SK-N-MC (cell line): ENCODE data around the gene ZNF831.

ENCODE experiments used
- DNase-seq: peaks from one replicate; pipeline ENCODE4 v3.0.0-alpha.2; 2011; ENCODE audit warnings: low read depth, low spot score
- H3K27ac ChIP-seq: fragments of 200-600 bp; sonication (generic); 2 replicates; pipeline ENCODE4 v1.5.1; 2016; ENCODE audit warnings: mixed run types
- H3K36me3 ChIP-seq: fragments of 200-600 bp; sonication (generic); 2 replicates; pipeline ENCODE4 v1.6.1; 2017; ENCODE audit warnings: antibody characterized with exemption, low read length, mixed read lengths; ENCODE audit not compliant: insufficient read depth
- H3K4me3 ChIP-seq: fragments of 200-600 bp; sonication (generic); 2 replicates; pipeline ENCODE4 v1.5.1; 2016
- H3K9ac ChIP-seq: fragments of 200-600 bp; sonication (generic); 2 replicates; pipeline ENCODE4 v1.8.0; 2017; ENCODE audit warnings: mixed run types, mixed read lengths; ENCODE audit not compliant: insufficient read length
- H3K9me3 ChIP-seq: fragments of 200-600 bp; sonication (generic); 2 replicates; pipeline ENCODE4 v1.6.1; 2017; ENCODE audit warnings: low read depth, mild to moderate bottlenecking, antibody characterized with exemption, low read length, moderate library complexity, mixed read lengths
- EZH2 ChIP-seq: fragments of 200-600 bp; sonication (generic); IDR thresholded peaks from one replicate; pipeline ENCODE4 v1.6.1; 2017; ENCODE audit warnings: antibody characterized with exemption
- FOXP2 ChIP-seq: optimal IDR thresholded peaks from 2 replicates; pipeline ENCODE3; 2011; ENCODE audit warnings: mild to moderate bottlenecking, moderate library complexity; ENCODE audit not compliant: insufficient read depth; ENCODE audit errors: extremely low read length, control extremely low read depth
- POLR2AphosphoS5 ChIP-seq: IDR thresholded peaks from 2 replicates; pipeline ENCODE4 v1.6.1; 2012; ENCODE audit warnings: mild to moderate bottlenecking, low read depth, low read length, borderline replicate concordance

ZNF831 gene

GRCh38 chr20:59159493-59160376, 3.9 kb upstream of the ZNF831 start:
- Histone ChIP-seq H3K27ac (no peak overlapping the region), H3K9ac (no peak overlapping the region), H3K4me3 (no peak overlapping the region), H3K9me3 (no peaks in the 10 kb centered on the region), H3K36me3 (no peaks in the 10 kb centered on the region)
- no peak for DNase-seq
- TF ChIP-seq POLR2AphosphoS5 (no peak), FOXP2 (no peak), EZH2 (no peak)

- TF ChIP-seq FOXP2 = no peak
- TF ChIP-seq POLR2AphosphoS5 = no peak
- no peak for TF ChIP-seq EZH2
- no peak overlapping the region for H3K27ac ChIP-seq
Measured at GRCh38 chr20:59160389-59161115, 3.1 kb upstream of the ZNF831 start.

GRCh38 chr20:59161721-59162120, 1.9 kb upstream of the ZNF831 start:
- Histone ChIP-seq H3K9ac (no peak overlapping the region), H3K9me3 (no peaks in the 10 kb centered on the region), H3K27ac (no peak overlapping the region), H3K36me3 (no peaks in the 10 kb centered on the region), H3K4me3 (no peak overlapping the region)
- TF ChIP-seq EZH2 (no peak), POLR2AphosphoS5 (no peak), FOXP2 (no peak)
- no peak for DNase-seq

More at GRCh38 chr20:59160389-59161115, 3.1 kb upstream of the ZNF831 start:
- Histone ChIP-seq H3K9ac (no peak overlapping the region), H3K9me3 (no peaks in the 10 kb centered on the region), H3K4me3 (no peak overlapping the region), H3K36me3 (no peaks in the 10 kb centered on the region)
- DNase-seq = no peak

- Histone ChIP-seq H3K36me3 (no peaks in the 10 kb centered on the region), H3K4me3 (no peak overlapping the region), H3K9ac (no peak overlapping the region), H3K27ac (no peak overlapping the region), H3K9me3 (no peaks in the 10 kb centered on the region)
- no peak for DNase-seq
- TF ChIP-seq FOXP2 (no peak), EZH2 (no peak), POLR2AphosphoS5 (no peak)
Measured at GRCh38 chr20:59164686-59165391, 1.2 kb downstream of the ZNF831 start.

GRCh38 chr20:59165396-59165795, 1.8 kb downstream of the ZNF831 start:
- no peak overlapping the region for H3K4me3 ChIP-seq
- no peak overlapping the region for H3K27ac ChIP-seq
- TF ChIP-seq FOXP2 = no peak
- no peak for TF ChIP-seq POLR2AphosphoS5
- TF ChIP-seq EZH2 = no peak
- no peaks in the 10 kb centered on the region for H3K9me3 ChIP-seq
- no peak for DNase-seq
- no peaks in the 10 kb centered on the region for H3K36me3 ChIP-seq
- H3K9ac ChIP-seq = no peak overlapping the region

GRCh38 chr20:59165891-59166709, 2.5 kb downstream of the ZNF831 start:
- no peak overlapping the region for H3K9ac ChIP-seq
- H3K27ac ChIP-seq = no peak overlapping the region
- no peak for DNase-seq
- H3K36me3 ChIP-seq = no peaks in the 10 kb centered on the region
- no peaks in the 10 kb centered on the region for H3K9me3 ChIP-seq
- no peak overlapping the region for H3K4me3 ChIP-seq
- no peak for TF ChIP-seq EZH2
- TF ChIP-seq FOXP2 = no peak
- TF ChIP-seq POLR2AphosphoS5 = no peak

- no peaks in the 10 kb centered on the region for H3K36me3 ChIP-seq
- no peak for DNase-seq
- H3K27ac ChIP-seq = no peak overlapping the region
- no peak overlapping the region for H3K4me3 ChIP-seq
- TF ChIP-seq POLR2AphosphoS5 (no peak), FOXP2 (no peak), EZH2 (no peak)
- no peaks in the 10 kb centered on the region for H3K9me3 ChIP-seq
- no peak overlapping the region for H3K9ac ChIP-seq
Measured at GRCh38 chr20:59170406-59171349, 7.1 kb downstream of the ZNF831 start.
